Endothelial cell of umbilical vein (primary cell): ENCODE results near the gene TTC21A.
"Not testable (repeated sequence)": the region's sequence is repeated elsewhere in the genome, so short reads cannot be mapped to it uniquely, and the experiment has no call there.

ENCODE experiments used
- CTCF ChIP-seq, 2 donors: IDR thresholded peaks; 1 replicate in 1 of 2; 2 replicates in 1 of 2; pipeline ENCODE4 v1.5.1; 2011; ENCODE audit warnings: low read length in 2 of 2, mild to moderate bottlenecking in 2 of 2, moderate library complexity in 2 of 2, control low read depth in 1 of 2, inconsistent platforms in 1 of 2, low read depth in 1 of 2; ENCODE audit not compliant: insufficient read depth in 1 of 2; ENCODE audit errors: extremely low read depth in 1 of 2
- EZH2 ChIP-seq: IDR thresholded peaks from 2 replicates; pipeline ENCODE4 v1.6.1; 2012; ENCODE audit warnings: borderline replicate concordance, low read depth, mild to moderate bottlenecking, moderate library complexity, low read length, inconsistent platforms; ENCODE audit not compliant: severe bottlenecking
- MAX ChIP-seq: IDR thresholded peaks from 2 replicates; pipeline ENCODE4 v1.6.1; 2011; ENCODE audit not compliant: insufficient read depth, insufficient read length
- POLR2A ChIP-seq: IDR thresholded peaks from 2 replicates; pipeline ENCODE4 v1.6.1; 2012; ENCODE audit warnings: low read depth, mild to moderate bottlenecking, control low read depth, low read length
- POLR2AphosphoS5 ChIP-seq: IDR thresholded peaks from 2 replicates; pipeline ENCODE4 v1.6.1; 2012; ENCODE audit warnings: low read depth, mild to moderate bottlenecking, control low read depth, low read length, moderate library complexity; ENCODE audit not compliant: insufficient read depth

- not testable (repeated sequence) for TF ChIP-seq POLR2AphosphoS5; CTCF (IDR thresholded peaks at IDR 0.05; ENCODE audit: extremely low read depth in 1 of 2, insufficient read depth in 1 of 2, low read depth in 1 of 2, low read length in 2 of 2); MAX; POLR2A; EZH2
These were observed 46.3 kb upstream of the TTC21A start for GRCh38 chr3:39061228-39061627.
